HT1080 (cell line): Measurements from ENCODE around the gene ANGEL1. TPM values are rescaled to one million over a fixed set of nuclear protein-coding genes. Genes with fewer than 3 reads are reported as not detected.

Experiments
- DNase-seq: peaks from one replicate; pipeline ENCODE4 v3.0.0-alpha.2; 2015; ENCODE audit warnings: low read depth
- total RNA-seq: library from RNA; depleted of rRNA; stranded (reverse); fragments of >200 nt; shearing (Covaris generic); gene quantifications from 2 replicates; pipeline ENCODE4 v1.2.3, GENCODE V29; 2014

Gene ANGEL1
- total RNA-seq, 1 experiment from 2014 or later, result 3.5 TPM

- DNase-seq, result no peak
Measured at GRCh38 chr14:76767681-76768656, 44.7 kb downstream of the ANGEL1 start.

DNA sequence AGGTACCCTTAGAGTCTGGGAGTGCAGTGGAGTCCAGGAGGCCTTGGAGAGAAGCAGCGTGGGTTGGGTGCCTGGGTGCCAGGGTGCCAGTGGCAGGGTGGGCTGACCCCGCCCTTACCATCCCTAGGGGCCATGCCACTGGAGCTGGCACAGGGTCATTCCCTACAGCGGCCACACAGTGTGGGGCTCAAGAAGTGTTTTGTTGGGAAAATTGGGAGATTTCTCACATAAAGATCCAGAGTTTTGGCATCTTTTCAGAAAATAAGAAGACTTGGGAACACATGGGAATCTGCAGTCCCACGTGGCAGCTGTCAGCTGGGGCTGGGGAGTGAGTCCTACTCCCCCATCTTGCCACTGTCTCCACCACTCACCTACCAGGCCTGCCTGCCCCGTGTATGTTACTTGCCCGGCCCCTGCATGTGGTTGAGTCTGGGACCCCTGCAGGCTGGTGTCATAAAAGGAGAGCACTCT, 47.2 kb downstream of the ANGEL1 start:
- no peak for DNase-seq

DNA sequence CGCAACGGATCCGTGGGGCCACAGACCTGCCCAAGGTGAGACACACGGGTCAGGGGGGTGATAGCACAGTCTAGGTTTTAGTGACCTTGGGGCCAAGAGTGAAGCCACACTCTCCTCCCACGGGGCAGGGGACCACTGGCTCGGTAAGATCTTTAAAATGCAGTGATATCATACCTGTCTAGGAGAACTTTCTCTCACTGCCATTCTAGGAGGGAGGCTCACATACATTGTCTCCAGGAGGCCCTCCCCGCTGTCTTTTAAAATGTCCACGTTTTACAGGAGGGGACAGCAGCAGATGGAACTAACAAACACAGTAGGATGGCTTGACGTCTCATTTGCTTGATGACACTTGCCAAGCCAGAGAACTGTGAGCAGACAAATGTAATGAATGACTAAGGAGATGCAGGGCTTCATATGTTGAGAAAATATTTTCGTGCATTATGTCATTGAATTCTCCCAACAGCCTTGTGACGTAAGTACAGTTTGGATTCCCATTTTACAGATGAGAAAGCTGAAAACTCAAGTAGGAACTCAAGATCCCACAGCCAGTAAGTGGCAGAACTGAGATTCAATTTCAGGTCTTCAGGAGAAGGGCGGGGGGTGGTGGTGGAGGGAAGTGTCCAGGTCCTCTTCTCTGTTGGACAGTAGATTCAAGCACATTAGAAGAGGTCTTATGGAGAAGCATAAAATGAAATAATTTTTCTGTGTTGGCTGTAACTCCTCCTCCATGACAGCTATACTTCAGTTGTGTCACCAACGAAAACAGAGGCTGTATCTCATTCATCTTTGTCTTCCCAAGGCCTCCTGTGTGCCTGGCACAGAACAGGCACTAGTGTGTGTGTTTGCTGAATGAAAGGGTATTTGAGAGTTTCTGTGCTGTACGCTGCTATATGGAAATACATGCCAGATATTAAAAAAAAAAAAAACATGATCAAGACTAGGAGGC, 49.3 kb downstream of the ANGEL1 start:
- no peak for DNase-seq

DNA sequence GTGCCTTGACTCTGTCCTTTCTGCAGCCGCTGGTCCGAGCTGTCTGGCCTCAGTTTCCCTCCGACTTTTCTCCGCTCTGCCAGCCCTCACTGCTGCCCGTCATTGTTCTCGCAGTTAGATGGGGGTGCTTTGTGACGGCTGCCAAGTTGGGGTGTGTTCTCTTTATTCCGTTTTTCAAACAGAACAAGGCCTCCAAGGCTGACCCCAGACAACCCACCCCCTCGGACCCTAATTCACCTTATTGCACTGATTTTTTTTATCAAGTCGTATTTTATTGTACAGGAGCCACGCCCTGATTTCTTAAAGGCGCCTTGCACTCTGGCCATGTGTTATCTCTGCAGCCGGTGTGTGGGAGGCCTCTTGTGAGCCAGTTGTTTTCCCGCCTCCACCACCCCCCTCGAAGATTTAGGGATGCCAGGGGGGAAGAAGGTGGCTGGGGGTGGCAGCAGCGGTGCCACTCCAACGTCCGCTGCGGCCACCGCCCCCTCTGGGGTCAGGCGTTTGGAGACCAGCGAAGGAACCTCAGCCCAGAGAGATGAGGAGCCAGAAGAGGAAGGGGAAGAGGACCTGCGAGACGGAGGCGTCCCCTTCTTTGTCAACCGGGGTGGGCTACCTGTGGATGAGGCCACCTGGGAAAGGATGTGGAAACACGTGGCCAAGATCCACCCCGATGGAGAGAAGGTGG, 50.1 kb downstream of the ANGEL1 start:
- no peak for DNase-seq

DNA sequence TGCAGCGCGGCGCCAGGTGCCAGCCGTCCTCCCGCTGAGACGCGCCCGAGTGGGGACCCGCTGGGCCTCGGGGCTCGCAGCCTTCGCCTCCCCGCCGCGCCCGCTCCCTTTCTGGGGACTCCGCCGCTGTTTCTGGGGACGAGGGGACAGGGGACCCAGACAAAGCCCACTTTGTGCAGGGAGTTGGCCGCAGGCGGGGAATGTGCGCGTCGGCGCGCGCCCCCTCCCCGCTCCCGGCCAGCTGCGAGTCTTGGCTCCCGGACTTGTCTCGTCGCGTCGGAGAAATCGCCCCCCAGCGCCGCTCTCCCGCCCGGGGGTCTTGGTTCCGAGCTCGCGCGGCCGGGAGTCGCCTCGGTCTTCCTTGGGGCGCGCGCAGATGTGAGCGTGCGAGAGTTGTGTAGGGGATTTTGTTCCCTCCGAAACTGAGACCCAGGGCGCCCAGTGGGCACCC, 50.7 kb downstream of the ANGEL1 start:
- DNase-seq, result no peak

DNA sequence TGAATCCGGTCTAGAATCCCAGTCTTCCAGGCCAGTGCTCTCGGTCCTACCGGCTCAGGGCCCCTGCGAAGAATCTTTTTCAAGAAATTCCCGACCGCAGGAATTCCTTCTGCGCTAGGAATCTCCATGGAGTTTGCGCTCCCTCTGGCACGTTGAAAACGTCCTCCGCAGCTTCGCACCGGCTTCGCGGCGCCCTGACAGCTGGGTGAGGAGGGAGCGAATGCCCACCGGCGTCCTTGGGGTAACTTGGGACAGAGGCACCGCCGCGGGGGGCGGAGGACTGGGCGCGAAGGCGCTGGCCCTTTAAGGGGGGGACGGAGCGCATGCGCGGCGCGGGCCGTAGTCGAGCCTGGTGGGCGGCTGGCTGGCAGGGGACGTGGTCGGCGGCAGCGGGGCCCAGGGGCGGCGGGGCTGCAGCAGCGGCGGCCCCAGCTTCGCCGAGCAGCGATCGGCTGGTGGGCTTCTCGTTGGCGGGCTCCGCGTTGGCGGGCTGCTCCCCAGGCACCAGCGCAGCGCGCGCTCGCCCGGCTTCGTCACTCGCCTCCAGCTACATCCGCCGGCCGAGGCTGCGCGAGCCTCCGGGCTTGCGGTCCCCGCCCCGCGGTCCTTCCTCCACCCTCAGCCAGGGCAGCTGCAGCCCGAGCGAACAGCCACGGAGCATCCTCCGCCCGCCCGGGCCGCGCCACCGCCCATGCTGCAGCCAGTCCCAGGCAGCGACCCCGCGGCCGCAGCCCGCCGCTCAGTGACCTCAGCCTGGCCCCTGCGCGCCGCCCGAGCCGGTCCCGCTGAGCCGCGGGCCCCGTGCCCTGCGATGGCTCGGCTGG, 51.3 kb downstream of the ANGEL1 start, which contains the start of gene VASH1:
Gene VASH1 (plus strand): TSS at position 333 of the 824 bp plus-strand sequence. CDS start 1,354 bp downstream, outside the sequence.
- DNase-seq, result peak; percentile 69

DNA sequence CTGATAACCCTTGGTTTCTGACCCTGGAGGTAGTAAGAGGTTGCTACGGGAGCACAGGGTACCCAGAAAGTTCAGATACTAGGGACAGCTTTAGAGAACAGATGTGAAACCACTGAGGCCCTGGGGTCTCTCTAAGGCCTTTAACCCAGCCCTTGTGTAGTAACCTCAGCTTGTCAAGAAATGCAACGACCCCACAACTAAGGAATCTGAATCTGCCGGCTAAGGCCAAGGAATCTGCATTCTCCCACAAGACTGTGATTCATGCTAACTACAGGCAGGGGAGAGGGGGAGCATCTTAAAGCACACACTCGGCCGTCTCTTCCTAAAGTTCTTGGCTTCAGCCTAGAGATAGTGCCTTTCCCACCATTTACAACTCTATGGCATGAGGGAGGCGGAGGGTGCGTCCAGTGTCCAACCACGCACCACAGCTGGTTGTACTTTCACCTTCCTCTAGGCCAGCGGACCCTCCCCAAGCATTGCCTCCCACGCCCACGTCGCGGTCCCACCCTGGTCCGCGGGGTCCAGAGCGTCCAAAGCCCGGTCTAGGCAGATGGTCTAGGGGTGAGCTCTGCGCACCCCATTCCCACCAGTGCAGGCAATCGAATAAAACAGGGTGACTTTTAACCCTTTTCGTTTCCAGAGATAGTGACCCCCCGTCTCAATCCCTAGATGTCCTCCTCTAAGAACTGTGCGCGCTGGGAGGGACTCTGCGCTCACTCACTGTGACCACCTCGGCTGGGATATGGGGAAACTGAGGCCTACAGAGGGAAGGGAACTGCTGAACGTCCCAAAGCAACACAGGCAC, 52.1 kb downstream of the ANGEL1 start:
- no peak for DNase-seq

DNA sequence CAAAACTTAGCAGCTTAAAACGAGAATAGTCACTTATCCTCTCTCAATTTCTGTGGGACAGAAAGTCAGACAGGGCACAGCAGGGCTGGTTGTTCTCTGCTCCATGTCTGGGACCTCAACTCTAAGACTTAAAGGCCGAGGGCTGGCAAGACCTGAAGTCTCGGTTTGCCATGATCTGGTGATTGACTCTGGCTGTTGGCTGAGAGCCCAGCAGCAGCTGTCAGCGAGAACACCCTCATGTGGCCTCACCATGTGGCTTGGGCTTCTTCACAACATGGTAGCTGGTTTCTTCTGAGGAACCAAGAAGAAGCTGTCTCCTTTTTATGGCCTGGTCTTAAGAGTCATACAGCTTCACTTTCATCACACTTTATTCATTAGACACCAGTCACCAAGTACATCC, 53.1 kb downstream of the ANGEL1 start:
- DNase-seq, result no peak

DNA sequence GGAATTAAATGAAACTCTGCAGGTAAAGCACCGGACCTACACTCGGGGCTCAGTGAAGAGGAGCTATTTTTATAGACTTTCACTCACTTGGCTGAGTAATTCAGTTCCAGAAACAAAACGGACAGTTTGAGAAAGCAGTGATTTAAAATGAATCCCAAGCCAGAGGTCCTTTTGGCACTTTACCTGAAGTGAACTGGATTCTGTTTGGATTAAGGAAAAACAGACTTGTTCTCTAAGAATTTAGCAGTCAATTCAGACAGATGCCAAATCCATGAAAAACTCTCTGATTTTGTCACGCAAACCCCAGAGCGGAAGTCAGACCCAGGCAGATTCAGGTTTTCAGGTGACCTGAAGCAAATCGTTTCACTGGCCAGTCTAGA, 56.3 kb downstream of the ANGEL1 start:
- DNase-seq, result no peak

GRCh38 chr14:76755610-76756370, 56.9 kb downstream of the ANGEL1 start:
- DNase-seq, result no peak

DNA sequence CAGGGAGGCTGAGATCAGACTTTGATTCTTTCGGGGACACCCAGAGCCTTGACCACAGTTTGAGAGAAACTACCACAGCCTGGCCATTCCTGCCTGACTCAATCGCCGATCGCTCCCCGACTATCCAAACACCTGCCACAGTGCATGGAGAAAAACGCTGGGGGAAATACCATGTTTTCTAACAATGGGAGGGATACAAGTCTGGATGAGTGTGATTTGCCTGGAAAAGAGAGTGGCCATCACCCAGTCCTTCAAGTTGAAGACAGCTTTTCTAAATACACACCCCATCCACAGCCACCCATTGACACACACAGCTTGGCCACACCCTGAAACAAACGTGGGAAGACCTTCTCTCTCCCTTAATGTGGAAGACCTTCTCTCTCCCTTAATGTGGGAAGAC, 58.1 kb downstream of the ANGEL1 start:
- no peak for DNase-seq

- DNase-seq, result no peak
Measured at GRCh38 chr14:76753541-76754198, 59.0 kb downstream of the ANGEL1 start.

GRCh38 chr14:76752744-76753143, 59.9 kb downstream of the ANGEL1 start:
- DNase-seq, result no peak

GRCh38 chr14:76742966-76743365, 69.7 kb downstream of the ANGEL1 start:
- peak; percentile 36 for DNase-seq

- no peak for DNase-seq
Measured at GRCh38 chr14:76742185-76742584, 70.5 kb downstream of the ANGEL1 start.

GRCh38 chr14:76741074-76741473, 71.6 kb downstream of the ANGEL1 start:
- DNase-seq, result no peak
